Fibroblast of villous mesenchyme (primary cell): Measurements from ENCODE around the gene FOXB2. TPM values are rescaled to one million over a fixed set of nuclear protein-coding genes. Genes with fewer than 3 reads are reported as not detected.
"Not testable (repeated sequence)": the region's sequence is repeated elsewhere in the genome, so short reads cannot be mapped to it uniquely, and the experiment has no call there.

Source experiments
- DNase-seq: peaks from one replicate; pipeline ENCODE4 v3.0.0-alpha.2; 2010; ENCODE audit warnings: low read depth
- H3K4me3 ChIP-seq: 2 replicates; pipeline ENCODE4 v1.5.1; 2011; ENCODE audit warnings: low read depth, mild to moderate bottlenecking, low read length
- CTCF ChIP-seq: IDR thresholded peaks from 2 replicates; pipeline ENCODE4 v1.5.1; 2012; ENCODE audit warnings: low read depth, mild to moderate bottlenecking, low read length; ENCODE audit not compliant: insufficient read depth
- total RNA-seq: library from RNA; depleted of rRNA; stranded (reverse); fragments of >200 nt; gene quantifications from 2 replicates; pipeline ENCODE4 v1.2.3, GENCODE V29; 2012

FOXB2 gene
- total RNA-seq: not detected in 2 replicates

- no peak for TF ChIP-seq CTCF
- no peak within 1 kb of the TSS for H3K4me3 ChIP-seq
- DNase-seq: no peak
Observed at GRCh38 chr9:77019236-77019925, at the start of gene FOXB2. Gene FOXB2, plus strand, starts transcription at chr9:77019655. Its CDS starts 0 bp downstream, at chr9:77019655.

GRCh38 chr9:76969716-76970115 is 49.7 kb upstream of the FOXB2 start:
- H3K4me3 ChIP-seq: no peak overlapping the region
- no peak for TF ChIP-seq CTCF
- DNase-seq: no peak

GRCh38 chr9:76978831-76979230 is 40.6 kb upstream of the FOXB2 start:
- not testable (repeated sequence) for DNase-seq, H3K4me3 ChIP-seq

- no peak for TF ChIP-seq CTCF
- no peak for DNase-seq
- no peak overlapping the region for H3K4me3 ChIP-seq
Observed at GRCh38 chr9:76980566-76980965, 38.9 kb upstream of the FOXB2 start.

GRCh38 chr9:76984486-76984885 is 35.0 kb upstream of the FOXB2 start:
- H3K4me3 ChIP-seq: no peak overlapping the region
- no peak for DNase-seq
- no peak for TF ChIP-seq CTCF

- DNase-seq: no peak
- TF ChIP-seq CTCF: no peak
- no peak overlapping the region for H3K4me3 ChIP-seq
Observed at GRCh38 chr9:76985581-76985980, 33.9 kb upstream of the FOXB2 start.

GRCh38 chr9:76987594-76988200 is 31.8 kb upstream of the FOXB2 start:
- peak; percentile 45 for DNase-seq
- no peak overlapping the region for H3K4me3 ChIP-seq
- peak; percentile 53 for TF ChIP-seq CTCF
